Activated CD8-positive, alpha-beta memory T cell treated with anti-CD3 and anti-CD28 coated beads, Interleukin-2, amount 50 U/mL, for 4 hours (primary cell): Measurements from ENCODE around the gene FANCC.

Experiments
- DNase-seq: peaks from one replicate; pipeline ENCODE4 v3.0.0-alpha.2; 2020

The FANCC gene

GRCh38 chr9:95058121-95058785, 259.3 kb downstream of the FANCC start:
- no peak for DNase-seq

- no peak for DNase-seq
Measured at GRCh38 chr9:95057101-95057500, 260.4 kb downstream of the FANCC start.

GRCh38 chr9:95055851-95056551, 261.5 kb downstream of the FANCC start:
- no peak for DNase-seq

GRCh38 chr9:95055334-95055850, 262.1 kb downstream of the FANCC start:
- DNase-seq: no peak

- DNase-seq: no peak
Measured at GRCh38 chr9:95053611-95054570, 263.6 kb downstream of the FANCC start.

- DNase-seq: no peak
Measured at GRCh38 chr9:95049761-95050160, 267.7 kb downstream of the FANCC start.
